ENCODE measurements around the gene GALNT11.

Gene GALNT11

DNA sequence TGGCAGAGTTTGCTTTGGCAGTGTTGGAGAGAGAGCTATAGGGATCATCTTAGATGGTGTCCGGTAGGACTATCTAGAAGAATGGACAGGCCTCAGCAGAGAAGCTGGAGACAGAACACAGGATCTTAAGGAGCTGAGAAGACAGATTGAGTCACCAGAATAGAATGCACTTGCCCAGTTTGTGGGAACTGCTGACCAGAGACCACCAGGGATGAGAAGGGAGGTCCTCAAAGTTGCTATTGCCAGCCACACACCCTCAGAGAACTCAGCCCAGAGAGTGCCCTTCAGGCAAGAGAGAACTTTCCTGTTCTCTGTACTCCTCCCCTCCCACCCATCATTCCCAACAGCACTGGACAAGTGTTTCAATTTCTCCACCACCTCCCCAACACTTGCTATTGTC, 25.3 kb upstream of the GALNT11 start:
- H3K9me3 ChIP-seq (ENCODE audit: control insufficient read depth, insufficient read depth, low read length): no peaks in the 10 kb centered on the region
- H3K36me3 ChIP-seq (ENCODE audit: control insufficient read depth, low read length): no peaks in the 10 kb centered on the region
- no peaks in the 10 kb centered on the region for H4K20me1 ChIP-seq (ENCODE audit: control insufficient read depth, insufficient read depth, low read depth, low read length)
- H3F3A ChIP-seq (ENCODE audit: control insufficient read depth, insufficient read depth): no peaks in the 10 kb centered on the region
- TF ChIP-seq EZH2phosphoT487 (IDR thresholded peaks at IDR 0.05; ENCODE audit: borderline replicate concordance, low read length): no peak
- TF ChIP-seq, protein P1, sequence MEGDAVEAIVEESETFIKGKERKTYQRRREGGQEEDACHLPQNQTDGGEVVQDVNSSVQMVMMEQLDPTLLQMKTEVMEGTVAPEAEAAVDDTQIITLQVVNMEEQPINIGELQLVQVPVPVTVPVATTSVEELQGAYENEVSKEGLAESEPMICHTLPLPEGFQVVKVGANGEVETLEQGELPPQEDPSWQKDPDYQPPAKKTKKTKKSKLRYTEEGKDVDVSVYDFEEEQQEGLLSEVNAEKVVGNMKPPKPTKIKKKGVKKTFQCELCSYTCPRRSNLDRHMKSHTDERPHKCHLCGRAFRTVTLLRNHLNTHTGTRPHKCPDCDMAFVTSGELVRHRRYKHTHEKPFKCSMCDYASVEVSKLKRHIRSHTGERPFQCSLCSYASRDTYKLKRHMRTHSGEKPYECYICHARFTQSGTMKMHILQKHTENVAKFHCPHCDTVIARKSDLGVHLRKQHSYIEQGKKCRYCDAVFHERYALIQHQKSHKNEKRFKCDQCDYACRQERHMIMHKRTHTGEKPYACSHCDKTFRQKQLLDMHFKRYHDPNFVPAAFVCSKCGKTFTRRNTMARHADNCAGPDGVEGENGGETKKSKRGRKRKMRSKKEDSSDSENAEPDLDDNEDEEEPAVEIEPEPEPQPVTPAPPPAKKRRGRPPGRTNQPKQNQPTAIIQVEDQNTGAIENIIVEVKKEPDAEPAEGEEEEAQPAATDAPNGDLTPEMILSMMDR (IDR thresholded peaks at IDR 0.05; ENCODE audit: low read depth, low read length, poor library complexity, severe bottlenecking): no peak
- no peak overlapping the region for H3K4me3 ChIP-seq (ENCODE audit: low read length)
- no peaks in the 10 kb centered on the region for H3K9me2 ChIP-seq (replicated peaks; ENCODE audit: control insufficient read depth, low read length)
- no peaks in the 10 kb centered on the region for H3K79me2 ChIP-seq (ENCODE audit: control insufficient read depth, low read length)
- no peaks in the 10 kb centered on the region for H3K27me3 ChIP-seq (ENCODE audit: control insufficient read depth, low read length)
- no peak overlapping the region for H3K4me2 ChIP-seq (ENCODE audit: low read length)
- H3K4me1 ChIP-seq (ENCODE audit: control insufficient read depth, low read length): no peaks in the 10 kb centered on the region
- H3K27ac ChIP-seq (ENCODE audit: low read depth, low read length): no peak overlapping the region

- no peak overlapping the region for H3K27ac ChIP-seq (ENCODE audit: low read depth, low read length)
- H3K36me3 ChIP-seq (ENCODE audit: control insufficient read depth, low read length): no peaks in the 10 kb centered on the region
- no peaks in the 10 kb centered on the region for H3K9me2 ChIP-seq (replicated peaks; ENCODE audit: control insufficient read depth, low read length)
- no peaks in the 10 kb centered on the region for H3K4me1 ChIP-seq (ENCODE audit: control insufficient read depth, low read length)
- TF ChIP-seq, protein P1 (IDR thresholded peaks at IDR 0.05; ENCODE audit: low read depth, low read length, poor library complexity, severe bottlenecking): no peak
- TF ChIP-seq EZH2phosphoT487 (IDR thresholded peaks at IDR 0.05; ENCODE audit: borderline replicate concordance, low read length): no peak
- no peaks in the 10 kb centered on the region for H3K27me3 ChIP-seq (ENCODE audit: control insufficient read depth, low read length)
- H3K9me3 ChIP-seq (ENCODE audit: control insufficient read depth, insufficient read depth, low read length): no peaks in the 10 kb centered on the region
- H3F3A ChIP-seq (ENCODE audit: control insufficient read depth, insufficient read depth): no peaks in the 10 kb centered on the region
- no peak overlapping the region for H3K4me2 ChIP-seq (ENCODE audit: low read length)
- no peaks in the 10 kb centered on the region for H3K79me2 ChIP-seq (ENCODE audit: control insufficient read depth, low read length)
- H4K20me1 ChIP-seq (ENCODE audit: control insufficient read depth, insufficient read depth, low read depth, low read length): no peaks in the 10 kb centered on the region
- no peak overlapping the region for H3K4me3 ChIP-seq (ENCODE audit: low read length)
These were observed 19.1 kb upstream of the GALNT11 start for GRCh38 chr7:152006336-152006735.

DNA sequence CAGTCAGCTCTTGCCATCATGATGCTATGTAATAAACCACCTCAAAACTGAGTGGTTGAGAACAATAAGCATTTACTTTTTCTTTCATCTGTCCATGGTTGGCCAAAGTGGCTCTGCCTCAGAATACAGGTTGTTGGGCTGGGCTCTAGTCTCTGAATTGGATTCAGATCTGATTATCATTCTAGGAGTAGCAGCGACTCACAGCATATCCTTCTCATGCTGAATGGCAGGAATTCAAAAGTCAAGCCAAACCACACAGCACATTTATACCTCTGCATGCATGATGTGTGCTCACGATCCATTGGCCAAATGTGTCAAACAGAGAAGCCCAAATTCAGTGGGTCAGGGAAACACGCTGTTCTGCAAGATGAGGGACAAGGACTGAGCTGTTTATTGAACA, 13.6 kb upstream of the GALNT11 start:
- no peaks in the 10 kb centered on the region for H3K9me2 ChIP-seq (replicated peaks; ENCODE audit: control insufficient read depth, low read length)
- H3K36me3 ChIP-seq (ENCODE audit: control insufficient read depth, low read length): no peaks in the 10 kb centered on the region
- no peak overlapping the region for H3K4me3 ChIP-seq (ENCODE audit: low read length)
- no peak overlapping the region for H3K4me2 ChIP-seq (ENCODE audit: low read length)
- no peak overlapping the region for H3K27ac ChIP-seq (ENCODE audit: low read depth, low read length)
- no peaks in the 10 kb centered on the region for H3F3A ChIP-seq (ENCODE audit: control insufficient read depth, insufficient read depth)
- no peaks in the 10 kb centered on the region for H3K9me3 ChIP-seq (ENCODE audit: control insufficient read depth, insufficient read depth, low read length)
- no peaks in the 10 kb centered on the region for H4K20me1 ChIP-seq (ENCODE audit: control insufficient read depth, insufficient read depth, low read depth, low read length)
- TF ChIP-seq, protein P1 (IDR thresholded peaks at IDR 0.05; ENCODE audit: low read depth, low read length, poor library complexity, severe bottlenecking): no peak
- TF ChIP-seq EZH2phosphoT487 (IDR thresholded peaks at IDR 0.05; ENCODE audit: borderline replicate concordance, low read length): no peak
- H3K4me1 ChIP-seq (ENCODE audit: control insufficient read depth, low read length): no peaks in the 10 kb centered on the region
- no peaks in the 10 kb centered on the region for H3K27me3 ChIP-seq (ENCODE audit: control insufficient read depth, low read length)
- H3K79me2 ChIP-seq (ENCODE audit: control insufficient read depth, low read length): no peaks in the 10 kb centered on the region

- H3K4me3 ChIP-seq (ENCODE audit: low read length): no peak overlapping the region
- no peaks in the 10 kb centered on the region for H3K27me3 ChIP-seq (ENCODE audit: control insufficient read depth, low read length)
- TF ChIP-seq EZH2phosphoT487 (IDR thresholded peaks at IDR 0.05; ENCODE audit: borderline replicate concordance, low read length): no peak
- TF ChIP-seq, protein P1 (IDR thresholded peaks at IDR 0.05; ENCODE audit: low read depth, low read length, poor library complexity, severe bottlenecking): no peak
- H3F3A ChIP-seq (ENCODE audit: control insufficient read depth, insufficient read depth): no peaks in the 10 kb centered on the region
- no peaks in the 10 kb centered on the region for H3K9me3 ChIP-seq (ENCODE audit: control insufficient read depth, insufficient read depth, low read length)
- H3K9me2 ChIP-seq (replicated peaks; ENCODE audit: control insufficient read depth, low read length): no peaks in the 10 kb centered on the region
- H4K20me1 ChIP-seq (ENCODE audit: control insufficient read depth, insufficient read depth, low read depth, low read length): no peaks in the 10 kb centered on the region
- H3K36me3 ChIP-seq (ENCODE audit: control insufficient read depth, low read length): no peaks in the 10 kb centered on the region
- no peaks in the 10 kb centered on the region for H3K79me2 ChIP-seq (ENCODE audit: control insufficient read depth, low read length)
- H3K4me1 ChIP-seq (ENCODE audit: control insufficient read depth, low read length): no peaks in the 10 kb centered on the region
- H3K4me2 ChIP-seq (ENCODE audit: low read length): no peak overlapping the region
- H3K27ac ChIP-seq (ENCODE audit: low read depth, low read length): no peak overlapping the region
These were observed 12.2 kb upstream of the GALNT11 start for GRCh38 chr7:152013230-152013629.

Measured in DOHH2 (cell line).